Mesendoderm (in vitro differentiated cells): Measurements from ENCODE around the gene ROBO1.

ENCODE experiments used
- DNase-seq: peaks from one replicate; pipeline ENCODE4 v3.0.0; 2013
- H2AK5ac ChIP-seq: 2 replicates; pipeline ENCODE4 v1.6.1; 2013; ENCODE audit warnings: low read length, inconsistent platforms
- H2BK120ac ChIP-seq: 2 replicates; pipeline ENCODE4 v1.6.1; 2013; ENCODE audit warnings: low read depth, mild to moderate bottlenecking, low read length, moderate library complexity, mixed read lengths
- H2BK15ac ChIP-seq: replicated peaks from 2 replicates; pipeline ENCODE4 v1.6.1; 2013; ENCODE audit warnings: low read depth, mild to moderate bottlenecking, moderate library complexity
- H2BK5ac ChIP-seq: 2 replicates; pipeline ENCODE4 v1.6.1; 2013; ENCODE audit warnings: low read length, inconsistent platforms
- H3K18ac ChIP-seq: 2 replicates; pipeline ENCODE4 v1.6.1; 2013; ENCODE audit warnings: mild to moderate bottlenecking, low read length, mixed read lengths
- H3K23ac ChIP-seq: one replicate; pipeline ENCODE4 v1.6.1; 2013; ENCODE audit warnings: low read length
- H3K27ac ChIP-seq: 2 replicates; pipeline ENCODE4 v1.5.1; 2013; ENCODE audit warnings: low read depth, mild to moderate bottlenecking, inconsistent platforms, low read length, moderate library complexity
- H3K27me3 ChIP-seq: 2 replicates; pipeline ENCODE4 v1.6.1; 2013; ENCODE audit warnings: low read length, control low read depth, mild to moderate bottlenecking, inconsistent platforms; ENCODE audit not compliant: insufficient read depth, poor library complexity
- H3K36me3 ChIP-seq: 2 replicates; pipeline ENCODE4 v1.6.1; 2013; ENCODE audit warnings: low read length, inconsistent platforms; ENCODE audit not compliant: control insufficient read depth, insufficient read depth
- H3K4ac ChIP-seq: one replicate; pipeline ENCODE4 v1.6.1; 2013; ENCODE audit warnings: low read depth, mild to moderate bottlenecking, low read length, moderate library complexity
- H3K4me1 ChIP-seq: 2 replicates; pipeline ENCODE4 v1.6.1; 2013; ENCODE audit warnings: low read depth, low read length, inconsistent platforms; ENCODE audit not compliant: control insufficient read depth
- H3K4me2 ChIP-seq: 2 replicates; pipeline ENCODE4 v1.6.1; 2013; ENCODE audit warnings: low read length
- H3K4me3 ChIP-seq: 2 replicates; pipeline ENCODE4 v1.5.1; 2013; ENCODE audit warnings: mild to moderate bottlenecking, low read length
- H3K56ac ChIP-seq: one replicate; pipeline ENCODE4 v1.6.1; 2013; ENCODE audit warnings: low read length
- H3K79me1 ChIP-seq: 2 replicates; pipeline ENCODE4 v1.6.1; 2013; ENCODE audit warnings: low read length, inconsistent platforms
- H3K79me2 ChIP-seq: 2 replicates; pipeline ENCODE4 v1.6.1; 2013; ENCODE audit warnings: mild to moderate bottlenecking, low read length; ENCODE audit not compliant: control insufficient read depth, insufficient read depth
- H3K9ac ChIP-seq: 2 replicates; pipeline ENCODE4 v1.6.1; 2013; ENCODE audit warnings: low read length, inconsistent platforms
- H4K5ac ChIP-seq: one replicate; pipeline ENCODE4 v1.6.1; 2013; ENCODE audit warnings: low read length
- H4K8ac ChIP-seq: one replicate; pipeline ENCODE4 v1.6.1; 2013; ENCODE audit warnings: low read depth, mild to moderate bottlenecking, control low read depth, low read length, moderate library complexity
- WGBS: extraction: QIAGEN DNeasy Blood & Tissue Kit; methylation state at CpG from one replicate; pipeline ENCODE4 v1.1.7; 2013; ENCODE audit warnings: low lambda C conversion rate, missing lambda C conversion rate; ENCODE audit not compliant: insufficient coverage; ENCODE audit errors: extremely low coverage; 5-methylcytosine and 5-hydroxymethylcytosine counted together

ROBO1 gene

DNA sequence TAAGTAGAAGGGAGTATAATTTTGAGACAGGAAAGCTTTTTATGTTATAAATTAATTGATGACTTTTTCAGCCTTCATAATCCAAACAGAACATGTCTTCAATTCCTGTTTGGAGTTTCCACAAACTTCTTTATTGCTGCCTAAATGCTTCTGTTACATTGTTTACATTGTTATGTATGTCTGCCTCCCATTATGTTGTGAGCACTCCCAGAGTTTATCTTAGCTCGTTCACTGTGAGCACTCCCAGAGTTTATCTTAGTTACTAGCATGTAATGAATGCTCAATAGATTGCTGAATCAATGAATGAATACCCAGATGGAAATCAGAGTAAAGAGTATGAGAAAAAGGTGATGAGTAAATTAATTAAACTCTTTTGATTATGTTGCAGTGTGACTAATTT lies 1178.0 kb downstream of the ROBO1 start:
- no peak overlapping the region for H2BK15ac ChIP-seq
- no peak overlapping the region for H3K18ac ChIP-seq
- H3K79me1 ChIP-seq, result no peaks in the 10 kb centered on the region
- H3K56ac ChIP-seq, result no peak overlapping the region
- no peak overlapping the region for H3K4me2 ChIP-seq
- no peak overlapping the region for H2BK5ac ChIP-seq
- no peak overlapping the region for H3K9ac ChIP-seq
- no peak overlapping the region for H3K4ac ChIP-seq
- no peak overlapping the region for H2BK120ac ChIP-seq
- no peaks in the 10 kb centered on the region for H3K27me3 ChIP-seq
- H4K8ac ChIP-seq, result no peak overlapping the region
- no peaks in the 10 kb centered on the region for H3K4me1 ChIP-seq
- H3K79me2 ChIP-seq, result no peaks in the 10 kb centered on the region
- no CpG with 5 or more reads among the region's 1 CpG for WGBS
- DNase-seq, result peak; percentile 47
- no peak overlapping the region for H3K23ac ChIP-seq
- H3K4me3 ChIP-seq, result no peak overlapping the region
- no peak overlapping the region for H3K27ac ChIP-seq
- no peak overlapping the region for H2AK5ac ChIP-seq
- no peak overlapping the region for H4K5ac ChIP-seq
- no peaks in the 10 kb centered on the region for H3K36me3 ChIP-seq

DNA sequence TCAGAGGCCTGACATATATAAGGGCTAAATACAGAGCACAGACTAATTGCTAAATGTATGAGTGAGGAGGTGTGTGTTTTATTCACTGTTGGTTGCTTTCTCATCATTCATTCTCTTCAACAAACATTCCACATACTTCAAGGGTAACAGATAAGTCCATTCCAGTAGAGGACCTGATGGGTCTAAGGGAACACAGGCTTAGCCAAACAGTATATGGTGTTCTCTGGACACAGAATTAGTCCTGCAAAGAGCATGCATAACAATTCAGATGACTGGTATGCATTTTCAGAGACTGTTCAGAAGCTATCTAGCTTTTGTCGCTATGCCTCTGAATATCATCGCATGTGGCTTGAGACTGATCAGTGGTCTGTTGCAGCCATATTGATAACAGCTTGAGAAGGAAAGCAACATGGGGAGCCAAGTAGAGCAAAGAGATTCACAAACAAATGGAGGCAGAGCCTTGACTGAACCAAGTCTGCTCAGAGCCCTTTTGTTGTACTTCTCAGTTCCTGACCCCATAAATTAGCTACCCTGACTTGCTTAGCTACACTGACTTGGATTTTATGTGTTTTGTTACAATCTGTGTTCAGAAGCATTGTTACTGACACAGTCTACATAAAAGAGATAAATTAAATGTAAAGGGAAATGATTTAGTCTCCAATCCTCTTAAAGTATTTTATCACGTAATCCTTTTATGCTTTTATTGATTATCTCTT lies 1178.7 kb downstream of the ROBO1 start:
- no peaks in the 10 kb centered on the region for H3K4me1 ChIP-seq
- H3K23ac ChIP-seq, result no peak overlapping the region
- H2BK120ac ChIP-seq, result peak overlapping the region; percentile 73
- H3K27me3 ChIP-seq, result no peaks in the 10 kb centered on the region
- peak overlapping the region; percentile 28 for H3K18ac ChIP-seq
- H3K36me3 ChIP-seq, result no peaks in the 10 kb centered on the region
- H4K5ac ChIP-seq, result no peak overlapping the region
- H3K79me1 ChIP-seq, result no peaks in the 10 kb centered on the region
- H3K4me2 ChIP-seq, result no peak overlapping the region
- H4K8ac ChIP-seq, result peak overlapping the region; percentile 65
- peak overlapping the region; percentile 67 for H2AK5ac ChIP-seq
- peak overlapping the region; percentile 7 for H3K27ac ChIP-seq
- WGBS, result no CpG with 5 or more reads among the region's 3 CpGs
- peak; percentile 26 for DNase-seq
- no peaks in the 10 kb centered on the region for H3K79me2 ChIP-seq
- H3K4ac ChIP-seq, result peak overlapping the region; percentile 87
- no peak overlapping the region for H3K9ac ChIP-seq
- H2BK15ac ChIP-seq, result no peak overlapping the region
- peak overlapping the region; percentile 31 for H3K56ac ChIP-seq
- H3K4me3 ChIP-seq, result no peak overlapping the region
- peak overlapping the region; percentile 32 for H2BK5ac ChIP-seq

DNA sequence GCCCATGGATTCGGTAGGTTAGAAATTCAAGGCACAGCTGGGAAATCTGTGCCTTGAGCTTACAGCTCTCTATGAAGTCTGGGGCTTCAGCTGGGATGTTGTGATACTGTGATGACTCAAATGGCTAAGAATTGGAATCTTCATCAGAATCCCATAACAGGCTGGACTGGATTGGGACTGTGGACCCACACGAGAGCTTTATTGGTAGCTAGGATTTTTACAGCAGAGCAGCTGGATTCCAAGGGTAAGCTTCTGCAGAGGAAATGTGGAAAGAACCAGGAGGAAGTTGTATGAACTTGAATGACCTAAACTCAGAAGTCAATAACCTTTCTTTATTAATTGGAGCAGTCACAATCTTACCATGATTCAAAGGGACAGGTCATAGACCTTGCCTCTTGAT lies 1187.1 kb downstream of the ROBO1 start:
- peak; percentile 30 for DNase-seq
- H3K79me2 ChIP-seq, result no peaks in the 10 kb centered on the region
- no peak overlapping the region for H3K4me3 ChIP-seq
- no peak overlapping the region for H3K56ac ChIP-seq
- H3K4me2 ChIP-seq, result no peak overlapping the region
- H3K27ac ChIP-seq, result no peak overlapping the region
- peak overlapping the region; percentile 61 for H2BK120ac ChIP-seq
- H3K4ac ChIP-seq, result no peak overlapping the region
- no peaks in the 10 kb centered on the region for H3K36me3 ChIP-seq
- no peak overlapping the region for H2AK5ac ChIP-seq
- H2BK5ac ChIP-seq, result no peak overlapping the region
- no CpG with 5 or more reads among the region's 2 CpGs for WGBS
- H4K5ac ChIP-seq, result no peak overlapping the region
- H4K8ac ChIP-seq, result no peak overlapping the region
- no peaks in the 10 kb centered on the region for H3K27me3 ChIP-seq
- H3K9ac ChIP-seq, result no peak overlapping the region
- H3K4me1 ChIP-seq, result no peaks in the 10 kb centered on the region
- no peaks in the 10 kb centered on the region for H3K79me1 ChIP-seq
- H3K23ac ChIP-seq, result no peak overlapping the region
- H2BK15ac ChIP-seq, result no peak overlapping the region
- no peak overlapping the region for H3K18ac ChIP-seq

DNA sequence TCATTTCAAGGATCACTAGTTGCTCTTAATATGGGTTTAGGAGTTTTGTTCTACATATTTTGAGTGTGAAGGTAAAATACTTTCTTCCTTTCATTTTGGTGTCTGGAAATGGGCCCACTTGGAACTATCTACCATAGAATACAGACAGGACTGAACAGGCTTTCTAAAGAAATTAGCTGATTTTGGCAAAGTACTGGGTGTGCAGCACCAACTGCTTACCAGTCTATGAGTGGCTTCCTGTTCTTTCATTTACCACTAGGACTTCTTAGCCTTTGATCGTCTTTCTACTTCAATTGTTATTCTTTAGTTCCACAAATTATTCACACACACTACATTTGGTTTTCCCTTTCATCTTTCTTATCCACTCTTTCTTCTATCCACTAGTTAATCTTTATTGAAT lies 1196.3 kb downstream of the ROBO1 start:
- H3K79me2 ChIP-seq, result no peaks in the 10 kb centered on the region
- no CpG with 5 or more reads among the region's 1 CpG for WGBS
- no peak overlapping the region for H2AK5ac ChIP-seq
- H3K36me3 ChIP-seq, result no peaks in the 10 kb centered on the region
- no peaks in the 10 kb centered on the region for H3K4me1 ChIP-seq
- H3K4ac ChIP-seq, result no peak overlapping the region
- H2BK15ac ChIP-seq, result no peak overlapping the region
- H3K79me1 ChIP-seq, result no peaks in the 10 kb centered on the region
- H3K56ac ChIP-seq, result no peak overlapping the region
- no peak overlapping the region for H3K23ac ChIP-seq
- H3K18ac ChIP-seq, result no peak overlapping the region
- H3K27ac ChIP-seq, result no peak overlapping the region
- H2BK120ac ChIP-seq, result no peak overlapping the region
- no peak overlapping the region for H3K4me3 ChIP-seq
- H3K4me2 ChIP-seq, result no peak overlapping the region
- DNase-seq, result no peak
- no peak overlapping the region for H2BK5ac ChIP-seq
- no peak overlapping the region for H3K9ac ChIP-seq
- no peaks in the 10 kb centered on the region for H3K27me3 ChIP-seq
- no peak overlapping the region for H4K8ac ChIP-seq
- no peak overlapping the region for H4K5ac ChIP-seq

DNA sequence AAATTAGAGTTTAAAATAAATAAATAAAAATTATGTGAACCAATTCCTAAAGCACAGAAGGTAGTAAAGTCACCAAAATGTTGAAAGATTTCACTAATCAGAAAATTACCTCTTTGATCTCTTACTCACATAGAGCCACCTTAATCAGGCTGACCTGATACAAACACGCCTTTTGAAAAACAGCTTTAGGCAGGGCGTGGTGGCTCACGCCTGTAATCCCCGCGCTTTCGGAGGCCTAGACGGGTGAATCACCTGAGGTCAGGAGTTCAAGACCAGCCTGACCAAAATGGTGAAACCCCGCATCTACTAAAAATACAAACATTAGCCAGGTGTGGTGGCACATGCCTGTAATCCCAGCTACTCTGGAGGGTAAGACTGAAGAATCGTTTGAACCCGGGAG lies 1197.3 kb downstream of the ROBO1 start:
- H3K18ac ChIP-seq, result no peak overlapping the region
- H3K79me1 ChIP-seq, result no peaks in the 10 kb centered on the region
- H2BK5ac ChIP-seq, result no peak overlapping the region
- no peak overlapping the region for H4K8ac ChIP-seq
- H3K4me2 ChIP-seq, result no peak overlapping the region
- no peaks in the 10 kb centered on the region for H3K27me3 ChIP-seq
- no peaks in the 10 kb centered on the region for H3K79me2 ChIP-seq
- no peak overlapping the region for H3K4me3 ChIP-seq
- H3K4me1 ChIP-seq, result no peaks in the 10 kb centered on the region
- no peak overlapping the region for H3K4ac ChIP-seq
- no peak overlapping the region for H2AK5ac ChIP-seq
- no peak for DNase-seq
- no CpG with 5 or more reads among the region's 10 CpGs for WGBS
- no peak overlapping the region for H4K5ac ChIP-seq
- no peak overlapping the region for H3K9ac ChIP-seq
- no peaks in the 10 kb centered on the region for H3K36me3 ChIP-seq
- H3K27ac ChIP-seq, result no peak overlapping the region
- no peak overlapping the region for H2BK120ac ChIP-seq
- no peak overlapping the region for H3K23ac ChIP-seq
- no peak overlapping the region for H2BK15ac ChIP-seq
- H3K56ac ChIP-seq, result no peak overlapping the region

DNA sequence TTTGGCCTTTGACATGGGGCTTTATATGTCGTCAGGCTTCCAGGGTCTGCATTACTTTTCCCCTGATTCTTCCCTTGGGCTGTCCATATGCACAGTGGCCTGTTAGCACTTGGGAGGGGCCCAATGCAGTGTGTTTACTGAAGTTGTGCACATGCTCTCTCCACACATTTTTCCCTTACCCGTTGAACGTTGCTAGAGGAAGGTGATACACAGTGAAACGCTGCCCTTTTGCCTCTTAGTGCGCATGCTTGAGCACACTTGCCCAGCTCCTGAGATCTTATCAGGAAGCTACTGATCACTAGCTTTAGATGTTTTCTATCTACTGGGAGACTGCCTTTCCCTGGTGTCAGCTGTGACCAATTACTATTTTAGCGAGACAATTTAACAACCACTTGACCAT lies 1198.0 kb downstream of the ROBO1 start:
- H3K56ac ChIP-seq, result no peak overlapping the region
- no CpG with 5 or more reads among the region's 6 CpGs for WGBS
- H2AK5ac ChIP-seq, result no peak overlapping the region
- H3K79me2 ChIP-seq, result no peaks in the 10 kb centered on the region
- H3K9ac ChIP-seq, result no peak overlapping the region
- no peak overlapping the region for H3K18ac ChIP-seq
- H3K4me1 ChIP-seq, result no peaks in the 10 kb centered on the region
- no peak overlapping the region for H3K4me3 ChIP-seq
- no peaks in the 10 kb centered on the region for H3K27me3 ChIP-seq
- H4K5ac ChIP-seq, result no peak overlapping the region
- no peak overlapping the region for H3K4me2 ChIP-seq
- DNase-seq, result no peak
- H2BK5ac ChIP-seq, result no peak overlapping the region
- H3K79me1 ChIP-seq, result no peaks in the 10 kb centered on the region
- no peaks in the 10 kb centered on the region for H3K36me3 ChIP-seq
- H2BK120ac ChIP-seq, result no peak overlapping the region
- H2BK15ac ChIP-seq, result no peak overlapping the region
- no peak overlapping the region for H3K23ac ChIP-seq
- no peak overlapping the region for H4K8ac ChIP-seq
- no peak overlapping the region for H3K27ac ChIP-seq
- H3K4ac ChIP-seq, result no peak overlapping the region
